IMR-90 (cell line): ENCODE data around the gene SIRPG. TPM values are rescaled to one million over a fixed set of nuclear protein-coding genes. Genes with fewer than 3 reads are reported as not detected.

ENCODE experiments used
- ATAC-seq: fragments of 200-7000 bp; cut with Tn5 transposase; 2 replicates; pipeline ENCODE4 v1.9.1; 2020; ENCODE audit warnings: low read depth, mild to moderate bottlenecking, moderate library complexity
- BruUV-seq: library from RNA; stranded (reverse); fragments of 400-500 nt; replicated peaks from 2 replicates; lab custom pipeline; 2021; lab: Mats Ljungman, UMichigan
- CTCF ChIA-PET: fragments of 300-600 bp; formaldehyde crosslinking; extraction: SDS; loops from one replicate; lab custom pipeline; 2021; ENCODE audit warnings: antibody characterized with exemption; lab: Yijun Ruan, JAX
- POLR2A ChIA-PET: fragments of 300-600 bp; sonication (Branson Sonifier 250); formaldehyde crosslinking; loops from one replicate; lab custom pipeline; 2022; ENCODE audit warnings: antibody characterized with exemption; ENCODE audit not compliant: unreplicated experiment; lab: Charles Lee
- DNase-seq: peaks from one replicate; pipeline ENCODE4 v3.0.0; 2013
- H2AFZ ChIP-seq: replicated peaks from 2 replicates; pipeline ENCODE3; 2013; ENCODE audit warnings: low read length, mild to moderate bottlenecking; ENCODE audit not compliant: poor library complexity
- H2AK5ac ChIP-seq: 2 replicates; pipeline ENCODE4 v1.6.1; 2013; ENCODE audit warnings: low read depth, low read length, inconsistent platforms
- H2AK9ac ChIP-seq: replicated peaks from 2 replicates; pipeline ENCODE3; 2013; ENCODE audit warnings: mild to moderate bottlenecking, low read depth, low read length, moderate library complexity; ENCODE audit not compliant: poor library complexity
- H2BK120ac ChIP-seq: 2 replicates; pipeline ENCODE4 v1.6.1; 2013; ENCODE audit warnings: low read depth, low read length, inconsistent platforms
- H2BK15ac ChIP-seq: 3 replicates; pipeline ENCODE4 v1.6.1; 2013; ENCODE audit warnings: low read depth, low read length, inconsistent platforms
- H2BK20ac ChIP-seq: 2 replicates; pipeline ENCODE4 v1.6.1; 2013; ENCODE audit warnings: low read depth, mild to moderate bottlenecking, inconsistent platforms, low read length, moderate library complexity
- H2BK5ac ChIP-seq: 2 replicates; pipeline ENCODE4 v1.6.1; 2013; ENCODE audit warnings: mild to moderate bottlenecking, low read depth, low read length, inconsistent platforms; ENCODE audit not compliant: poor library complexity, severe bottlenecking
- H3K14ac ChIP-seq: replicated peaks from 2 replicates; pipeline ENCODE4 v1.6.1; 2013; ENCODE audit warnings: low read depth, low read length, inconsistent platforms
- H3K18ac ChIP-seq: 2 replicates; pipeline ENCODE4 v1.6.1; 2013; ENCODE audit warnings: low read depth, low read length, control low read depth
- H3K23ac ChIP-seq: 2 replicates; pipeline ENCODE4 v1.6.1; 2013; ENCODE audit warnings: low read depth, low read length, inconsistent platforms
- H3K27ac ChIP-seq: 2 replicates; pipeline ENCODE4 v1.5.1; 2013; ENCODE audit warnings: mild to moderate bottlenecking, control low read depth, low read length; ENCODE audit not compliant: insufficient read depth
- H3K27me3 ChIP-seq: 2 replicates; pipeline ENCODE4 v1.6.1; 2013; ENCODE audit warnings: low read length; ENCODE audit not compliant: control insufficient read depth, insufficient read depth
- H3K36me3 ChIP-seq: 2 replicates; pipeline ENCODE4 v1.6.1; 2013; ENCODE audit warnings: low read length, mixed read lengths; ENCODE audit not compliant: control insufficient read depth, insufficient read depth
- H3K4ac ChIP-seq: 2 replicates; pipeline ENCODE4 v1.6.1; 2013; ENCODE audit warnings: low read depth, low read length, inconsistent platforms
- H3K4me1 ChIP-seq: 2 replicates; pipeline ENCODE4 v1.6.1; 2013; ENCODE audit warnings: low read length, mixed read lengths; ENCODE audit not compliant: control insufficient read depth, insufficient read depth
- H3K4me2 ChIP-seq: 2 replicates; pipeline ENCODE4 v1.6.1; 2013; ENCODE audit warnings: low read depth, mild to moderate bottlenecking, control low read depth, low read length, moderate library complexity
- H3K4me3 ChIP-seq: 2 replicates; pipeline ENCODE4 v1.5.1; 2013; ENCODE audit warnings: low read depth, mild to moderate bottlenecking, control low read depth, low read length, moderate library complexity; ENCODE audit not compliant: insufficient read depth
- H3K56ac ChIP-seq: 2 replicates; pipeline ENCODE4 v1.6.1; 2013; ENCODE audit warnings: low read length, inconsistent platforms; ENCODE audit not compliant: insufficient read depth; ENCODE audit errors: extremely low read depth
- H3K79me1 ChIP-seq, 2 experiments: 2 replicates each; pipeline ENCODE4 v1.6.1; 2013; ENCODE audit warnings: low read length in 2 of 2, inconsistent platforms in 1 of 2, low read depth in 1 of 2
- H3K9ac ChIP-seq: 2 replicates; pipeline ENCODE4 v1.6.1; 2013; ENCODE audit warnings: low read depth, low read length, control low read depth
- H3K9me1 ChIP-seq: 2 replicates; pipeline ENCODE4 v1.6.1; 2013; ENCODE audit warnings: low read length, inconsistent platforms; ENCODE audit not compliant: insufficient read depth
- H3K9me3 ChIP-seq: 2 replicates; pipeline ENCODE4 v1.6.1; 2013; ENCODE audit warnings: low read length; ENCODE audit not compliant: control insufficient read depth, insufficient read depth
- H4K20me1 ChIP-seq: 2 replicates; pipeline ENCODE4 v1.6.1; 2013; ENCODE audit warnings: low read length, inconsistent platforms; ENCODE audit not compliant: insufficient read depth
- H4K5ac ChIP-seq: 2 replicates; pipeline ENCODE4 v1.6.1; 2013; ENCODE audit warnings: mild to moderate bottlenecking, low read depth, low read length, control low read depth
- H4K8ac ChIP-seq, 2 experiments: 2 replicates each; pipeline ENCODE4 v1.6.1; 2013; ENCODE audit warnings: low read depth in 2 of 2, low read length in 2 of 2, control low read depth in 1 of 2, inconsistent platforms in 1 of 2
- H4K91ac ChIP-seq: 2 replicates; pipeline ENCODE4 v1.6.1; 2013; ENCODE audit warnings: low read depth, low read length, inconsistent platforms; ENCODE audit not compliant: insufficient read depth
- CEBPB ChIP-seq: IDR thresholded peaks from 2 replicates; pipeline ENCODE4 v1.6.1; 2012; ENCODE audit warnings: low read depth, low read length, improper control_type of control experiment
- ELK1 ChIP-seq: fragments of 150-350 bp; IDR thresholded peaks from 2 replicates; pipeline ENCODE4 v1.6.1; 2016; ENCODE audit warnings: low read depth, mild to moderate bottlenecking, low read length, moderate library complexity, borderline replicate concordance
- MAFK ChIP-seq: IDR thresholded peaks from 2 replicates; pipeline ENCODE4 v1.6.1; 2012; ENCODE audit warnings: low read depth, low read length, improper control_type of control experiment
- RAD21 ChIP-seq: IDR thresholded peaks from 2 replicates; pipeline ENCODE4 v1.6.1; 2012; ENCODE audit warnings: low read length, improper control_type of control experiment
- RCOR1 ChIP-seq: IDR thresholded peaks from 2 replicates; pipeline ENCODE4 v1.6.1; 2012; ENCODE audit warnings: mild to moderate bottlenecking, low read length, improper control_type of control experiment; ENCODE audit not compliant: insufficient replicate concordance
- RFX5 ChIP-seq: IDR thresholded peaks from 2 replicates; pipeline ENCODE4 v1.8.0; 2012; ENCODE audit warnings: low read depth, mild to moderate bottlenecking, low read length, moderate library complexity
- SMC3 ChIP-seq: fragments of 150-350 bp; IDR thresholded peaks from 2 replicates; pipeline ENCODE4 v1.6.1; 2016; ENCODE audit warnings: low read depth, mild to moderate bottlenecking, antibody characterized with exemption, low read length, moderate library complexity
- USF2 ChIP-seq: fragments of 150-350 bp; IDR thresholded peaks from 2 replicates; pipeline ENCODE4 v1.6.1; 2017; ENCODE audit warnings: mild to moderate bottlenecking, antibody characterized with exemption, low read length, low read depth
- WGBS, 2 experiments: methylation state at CpG; one replicate each; pipeline versions ENCODE4 v1.1.5 to v1.1.7; 2013; ENCODE audit warnings: missing lambda C conversion rate in 2 of 2; ENCODE audit not compliant: insufficient read length in 1 of 2; ENCODE audit errors: extremely low coverage in 2 of 2; 5-methylcytosine and 5-hydroxymethylcytosine counted together
- dilution Hi-C: fragments of 300-500 bp; cut with HindIII; formaldehyde crosslinking; loops from one replicate; pipeline ENCODE4 v1.14.3; 2018; ENCODE audit warnings: low sequenced_read_pairs; ENCODE audit not compliant: unreplicated experiment
- in situ Hi-C: fragments of 300-500 bp; cut with MboI; formaldehyde crosslinking; loops from 3 replicates; pipeline ENCODE4 v1.14.3; 2019; ENCODE audit warnings: low sequenced_read_pairs, inconsistent platforms, mixed read lengths
- intact Hi-C: fragments of 100-400 bp; cut with micrococcal nuclease; formaldehyde crosslinking; loops from 2 replicates; pipeline ENCODE4 v1.10.0; 2022
- polyA plus RNA-seq, 3 experiments: library from polyadenylated mRNA; depleted of rRNA; stranded (reverse); fragments of >200 nt; gene quantifications; 2 replicates each; pipeline ENCODE4 v1.2.3, GENCODE V29; 2012; ENCODE audit warnings: low replicate concordance in 1 of 3
- total RNA-seq: library from RNA; depleted of rRNA; stranded (reverse); fragments of >200 nt; gene quantifications from 2 replicates; pipeline ENCODE4 v1.2.3, GENCODE V29; 2012
- TF ChIP-seq, protein P1 (sequence below): conservative IDR thresholded peaks from 2 replicates; pipeline ENCODE4 v1.5.1; 2012; ENCODE audit warnings: mild to moderate bottlenecking, low read depth, low read length, improper control_type of control experiment

SIRPG gene
- total and polyA plus RNA-seq, 2 of the 4 experiments (the other 2 are of a cell fraction) = not detected

GRCh38 chr20:1666802-1667201 lies 9.2 kb upstream of the SIRPG start:
- H3K27ac ChIP-seq = no peak overlapping the region
- H2BK5ac ChIP-seq = no peak overlapping the region
- in situ Hi-C loops (no loop called here), intact Hi-C loops (no loop called here), dilution Hi-C loops (no loop called here)
- H3K9ac ChIP-seq = no peak overlapping the region
- H2AFZ ChIP-seq = no peak overlapping the region
- no peak overlapping the region for H2AK5ac ChIP-seq
- H3K27me3 ChIP-seq = peaks cover 4% of the 10 kb centered on the region; the same call in 1 of the 2 replicates
- no peaks in the 10 kb centered on the region for H3K4me1 ChIP-seq
- H4K20me1 ChIP-seq = no peaks in the 10 kb centered on the region
- no peak overlapping the region for H2AK9ac ChIP-seq
- no peak overlapping the region for H3K14ac ChIP-seq
- no peak for TF ChIP-seq ELK1
- TF ChIP-seq USF2 = no peak
- TF ChIP-seq MAFK = no peak
- no peak for TF ChIP-seq CEBPB
- TF ChIP-seq RFX5 = no peak
- TF ChIP-seq, protein P1, sequence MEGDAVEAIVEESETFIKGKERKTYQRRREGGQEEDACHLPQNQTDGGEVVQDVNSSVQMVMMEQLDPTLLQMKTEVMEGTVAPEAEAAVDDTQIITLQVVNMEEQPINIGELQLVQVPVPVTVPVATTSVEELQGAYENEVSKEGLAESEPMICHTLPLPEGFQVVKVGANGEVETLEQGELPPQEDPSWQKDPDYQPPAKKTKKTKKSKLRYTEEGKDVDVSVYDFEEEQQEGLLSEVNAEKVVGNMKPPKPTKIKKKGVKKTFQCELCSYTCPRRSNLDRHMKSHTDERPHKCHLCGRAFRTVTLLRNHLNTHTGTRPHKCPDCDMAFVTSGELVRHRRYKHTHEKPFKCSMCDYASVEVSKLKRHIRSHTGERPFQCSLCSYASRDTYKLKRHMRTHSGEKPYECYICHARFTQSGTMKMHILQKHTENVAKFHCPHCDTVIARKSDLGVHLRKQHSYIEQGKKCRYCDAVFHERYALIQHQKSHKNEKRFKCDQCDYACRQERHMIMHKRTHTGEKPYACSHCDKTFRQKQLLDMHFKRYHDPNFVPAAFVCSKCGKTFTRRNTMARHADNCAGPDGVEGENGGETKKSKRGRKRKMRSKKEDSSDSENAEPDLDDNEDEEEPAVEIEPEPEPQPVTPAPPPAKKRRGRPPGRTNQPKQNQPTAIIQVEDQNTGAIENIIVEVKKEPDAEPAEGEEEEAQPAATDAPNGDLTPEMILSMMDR = no peak
- no peak for TF ChIP-seq RAD21
- no peak for TF ChIP-seq RCOR1
- TF ChIP-seq SMC3 = no peak
- no peak overlapping the region for H3K23ac ChIP-seq
- H3K4me2 ChIP-seq = no peak overlapping the region
- ATAC-seq (no peak), DNase-seq (no peak)
- no peak overlapping the region for H3K4ac ChIP-seq
- no peak overlapping the region for H2BK120ac ChIP-seq
- no peak overlapping the region for H3K56ac ChIP-seq
- H3K9me3 ChIP-seq = no peaks in the 10 kb centered on the region
- no peaks in the 10 kb centered on the region for H3K79me1 ChIP-seq
- ChIA-PET CTCF (no interaction called here), POLR2A (no interaction called here)
- H3K36me3 ChIP-seq = no peaks in the 10 kb centered on the region
- no peak overlapping the region for H4K8ac ChIP-seq
- BruUV-seq = no TSS peak
- no peak overlapping the region for H2BK15ac ChIP-seq
- H4K5ac ChIP-seq = no peak overlapping the region
- H3K4me3 ChIP-seq = no peak overlapping the region
- H2BK20ac ChIP-seq = no peak overlapping the region
- H4K91ac ChIP-seq = no peak overlapping the region
- H3K18ac ChIP-seq = no peak overlapping the region
- H3K9me1 ChIP-seq = no peaks in the 10 kb centered on the region
- no CpG with 5 or more reads among the region's 5 CpGs for WGBS, 2 experiments
